HEK293 (cell line): ENCODE data around the gene SLC28A1.

ENCODE experiments used
- CTCF ChIA-PET: fragments of 350-600 bp; formaldehyde crosslinking; extraction: SDS; loops from one replicate; lab custom pipeline; 2021; ENCODE audit warnings: antibody characterized with exemption; lab: Yijun Ruan, JAX
- POLR2A ChIA-PET: fragments of 300-600 bp; formaldehyde crosslinking; extraction: SDS; loops from one replicate; lab custom pipeline; 2020; ENCODE audit warnings: antibody characterized with exemption, inconsistent platforms; lab: Yijun Ruan, JAX
- H3K27ac ChIP-seq: fragments of 200-500 bp; sonication (Bioruptor generic); 2 replicates; pipeline ENCODE4 v1.5.1; 2014; ENCODE audit warnings: low read depth, low read length, control low read depth, inconsistent platforms; ENCODE audit errors: extremely low read depth
- H3K36me3 ChIP-seq, 2 experiments: fragments of 200-500 bp in 1 of 2; sonication (Bioruptor generic) in 1 of 2; 1 replicate in 1 of 2; 2 replicates in 1 of 2; pipeline ENCODE4 v1.5.1; 2014 to 2017; ENCODE audit warnings: inconsistent platforms in 2 of 2, low read length in 2 of 2; ENCODE audit not compliant: control insufficient read depth in 2 of 2, insufficient read depth in 1 of 2
- H3K4me1 ChIP-seq: fragments of 200-500 bp; sonication (Bioruptor generic); 2 replicates; pipeline ENCODE4 v1.5.1; 2014; ENCODE audit warnings: mild to moderate bottlenecking, low read length, inconsistent platforms; ENCODE audit not compliant: control insufficient read depth, insufficient read depth
- H3K4me3 ChIP-seq: 2 replicates; pipeline ENCODE4 v1.5.1; 2011; ENCODE audit warnings: low read depth, mild to moderate bottlenecking, control low read depth, low read length, moderate library complexity
- H3K9me3 ChIP-seq: fragments of 200-500 bp; sonication (Bioruptor generic); 2 replicates; pipeline ENCODE4 v1.5.1; 2014; ENCODE audit warnings: low read depth, low read length, inconsistent platforms; ENCODE audit not compliant: control insufficient read depth, insufficient read depth
- GLIS2 ChIP-seq: fragments of 450-650 bp; formaldehyde crosslinking; IDR thresholded peaks from 2 replicates; pipeline ENCODE4 v1.5.1; 2016; ENCODE audit warnings: missing biosample characterization, missing genetic modification characterization
- KLF16 ChIP-seq: fragments of 450-650 bp; formaldehyde crosslinking; IDR thresholded peaks from 2 replicates; pipeline ENCODE4 v1.5.1; 2017; ENCODE audit warnings: missing biosample characterization, missing genetic modification characterization
- ZEB2 ChIP-seq: fragments of 450-650 bp; formaldehyde crosslinking; IDR thresholded peaks from 2 replicates; pipeline ENCODE4 v1.5.1; 2016; ENCODE audit warnings: missing biosample characterization, missing genetic modification characterization
- ZFP69B ChIP-seq: fragments of 450-650 bp; formaldehyde crosslinking; IDR thresholded peaks from 2 replicates; pipeline ENCODE4 v1.5.1; 2016; ENCODE audit warnings: missing biosample characterization, missing genetic modification characterization
- ZNF138 ChIP-seq: fragments of 450-650 bp; formaldehyde crosslinking; IDR thresholded peaks from 2 replicates; pipeline ENCODE4 v1.5.1; 2016; ENCODE audit warnings: missing biosample characterization, missing genetic modification characterization, borderline replicate concordance
- ZNF214 ChIP-seq: fragments of 450-650 bp; formaldehyde crosslinking; IDR thresholded peaks from 2 replicates; pipeline ENCODE4 v1.5.1; 2017; ENCODE audit warnings: missing biosample characterization, mild to moderate bottlenecking, missing genetic modification characterization, borderline replicate concordance
- ZNF280C ChIP-seq: fragments of 450-650 bp; formaldehyde crosslinking; IDR thresholded peaks from 2 replicates; pipeline ENCODE4 v1.5.1; 2016; ENCODE audit warnings: missing biosample characterization, missing genetic modification characterization
- ZNF292 ChIP-seq: fragments of 450-650 bp; formaldehyde crosslinking; IDR thresholded peaks from 2 replicates; pipeline ENCODE4 v1.5.1; 2016; ENCODE audit warnings: low read depth, missing biosample characterization, missing genetic modification characterization, borderline replicate concordance
- ZNF302 ChIP-seq: fragments of 450-650 bp; formaldehyde crosslinking; IDR thresholded peaks from 2 replicates; pipeline ENCODE4 v1.5.1; 2016; ENCODE audit warnings: missing biosample characterization, missing genetic modification characterization, low read depth
- ZNF335 ChIP-seq: fragments of 450-650 bp; formaldehyde crosslinking; conservative IDR thresholded peaks from 2 replicates; pipeline ENCODE4 v1.5.1; 2016; ENCODE audit warnings: missing biosample characterization, missing genetic modification characterization
- ZNF423 ChIP-seq: fragments of 450-650 bp; formaldehyde crosslinking; IDR thresholded peaks from 2 replicates; pipeline ENCODE4 v1.5.1; 2016; ENCODE audit warnings: missing biosample characterization, missing genetic modification characterization
- ZNF473 ChIP-seq: fragments of 450-650 bp; formaldehyde crosslinking; IDR thresholded peaks from 2 replicates; pipeline ENCODE4 v1.5.1; 2017; ENCODE audit warnings: missing biosample characterization, missing genetic modification characterization
- ZNF513 ChIP-seq: fragments of 450-650 bp; IDR thresholded peaks from 2 replicates; pipeline ENCODE4 v1.5.1; 2018; ENCODE audit warnings: missing biosample characterization, missing genetic modification characterization
- ZNF518A ChIP-seq: fragments of 450-650 bp; formaldehyde crosslinking; conservative IDR thresholded peaks from 2 replicates; pipeline ENCODE4 v1.5.1; 2016; ENCODE audit warnings: low read depth, missing biosample characterization, missing genetic modification characterization
- ZNF561 ChIP-seq: fragments of 450-650 bp; IDR thresholded peaks from 2 replicates; pipeline ENCODE4 v1.5.1; 2018; ENCODE audit warnings: missing biosample characterization, missing genetic modification characterization, borderline replicate concordance
- ZNF580 ChIP-seq: fragments of 450-650 bp; formaldehyde crosslinking; IDR thresholded peaks from 2 replicates; pipeline ENCODE4 v1.5.1; 2016; ENCODE audit warnings: missing biosample characterization, missing genetic modification characterization
- ZNF610 ChIP-seq: fragments of 450-650 bp; formaldehyde crosslinking; IDR thresholded peaks from 2 replicates; pipeline ENCODE4 v1.5.1; 2016; ENCODE audit warnings: missing biosample characterization, missing genetic modification characterization, borderline replicate concordance
- ZNF639 ChIP-seq: fragments of 450-650 bp; formaldehyde crosslinking; IDR thresholded peaks from 2 replicates; pipeline ENCODE4 v1.5.1; 2016; ENCODE audit warnings: missing biosample characterization, missing genetic modification characterization
- ZNF670 ChIP-seq: fragments of 450-650 bp; formaldehyde crosslinking; IDR thresholded peaks from 2 replicates; pipeline ENCODE4 v1.5.1; 2016; ENCODE audit warnings: missing biosample characterization, missing genetic modification characterization, low read depth
- ZNF777 ChIP-seq: fragments of 450-650 bp; formaldehyde crosslinking; IDR thresholded peaks from 2 replicates; pipeline ENCODE4 v1.5.1; 2017; ENCODE audit warnings: missing biosample characterization, missing genetic modification characterization, borderline replicate concordance
- ZNF830 ChIP-seq: fragments of 450-650 bp; IDR thresholded peaks from 2 replicates; pipeline ENCODE4 v1.5.0; 2018; ENCODE audit warnings: missing biosample characterization, missing genetic modification characterization, low read depth, mild to moderate bottlenecking, moderate library complexity
- ZSCAN23 ChIP-seq: fragments of 450-650 bp; formaldehyde crosslinking; IDR thresholded peaks from 2 replicates; pipeline ENCODE4 v1.5.1; 2016; ENCODE audit warnings: missing biosample characterization, missing genetic modification characterization
- ZSCAN4 ChIP-seq: fragments of 450-650 bp; formaldehyde crosslinking; IDR thresholded peaks from 2 replicates; pipeline ENCODE4 v1.5.1; 2017; ENCODE audit warnings: missing biosample characterization, missing genetic modification characterization

SLC28A1 gene

GRCh38 chr15:84988909-84989644, 104.6 kb downstream of the SLC28A1 start:
- Histone ChIP-seq H3K27ac (no peak overlapping the region), H3K36me3 (no peaks in the 10 kb centered on the region), H3K4me1 (peaks cover 36% of the 10 kb centered on the region), H3K4me3 (no peak overlapping the region), H3K9me3 (no peaks in the 10 kb centered on the region)
- ChIA-PET CTCF (interaction anchor here (0.6 to 1.5 kb wide), 7 partner anchors 8 to 1315 kb away, joined by 3 to 9 read pairs (median 4); no protein-coding TSS in a partner anchor), POLR2A (no interaction called here)
- no peak for TF ChIP-seq ZNF777 (tag by site-specific recombination)
- no peak for TF ChIP-seq ZSCAN23 (tag by site-specific recombination)
- no peak for TF ChIP-seq ZNF639
- TF ChIP-seq ZEB2, result no peak
- TF ChIP-seq ZFP69B (tag by site-specific recombination), result no peak
- TF ChIP-seq ZNF670, result no peak
- no peak for TF ChIP-seq KLF16 (tag by site-specific recombination)
- TF ChIP-seq ZNF580, result no peak
- TF ChIP-seq ZNF423 (tag by site-specific recombination), result no peak
- TF ChIP-seq GLIS2 (tag by site-specific recombination), result no peak
- no peak for TF ChIP-seq ZNF214 (tag by site-specific recombination)

GRCh38 chr15:84990507-84990906, 106.0 kb downstream of the SLC28A1 start:
- ChIA-PET CTCF (interaction anchor here (1.0 to 1.8 kb wide), 4 partner anchors 15 to 403 kb away, joined by 3 to 4 read pairs (median 4); no protein-coding TSS in a partner anchor), POLR2A (no interaction called here)
- H3K27ac ChIP-seq, result no peak overlapping the region
- no peak overlapping the region for H3K4me3 ChIP-seq
- H3K9me3 ChIP-seq, result no peaks in the 10 kb centered on the region
- H3K36me3 ChIP-seq, result no peaks in the 10 kb centered on the region
- H3K4me1 ChIP-seq, result peaks cover 24% of the 10 kb centered on the region
- TF ChIP-seq ZNF280C (tag by site-specific recombination) (no peak), ZNF302 (tag by site-specific recombination) (no peak), ZNF561 (tag by site-specific recombination) (no peak), ZNF292 (no peak), ZNF138 (tag by site-specific recombination) (no peak), ZNF473 (tag by site-specific recombination) (no peak), ZNF830 (tag by site-specific recombination) (no peak), ZNF610 (no peak), ZSCAN4 (tag by site-specific recombination) (no peak), ZNF513 (no peak), ZNF518A (tag by site-specific recombination) (no peak), ZNF335 (tag by site-specific recombination) (no peak)
